RWPE1 (cell line): ENCODE results near the gene VPS37C.
"Not testable (repeated sequence)": the region's sequence is repeated elsewhere in the genome, so short reads cannot be mapped to it uniquely, and the experiment has no call there.

ENCODE experiments used
- CTCF ChIA-PET: fragments of 350-600 bp; sonication (Branson Sonifier 250); formaldehyde crosslinking; extraction: SDS; loops from one replicate; lab custom pipeline; 2021; lab: Yijun Ruan, JAX
- POLR2A ChIA-PET: fragments of 400-600 bp; formaldehyde crosslinking; extraction: SDS; loops from one replicate; lab custom pipeline; 2020; ENCODE audit warnings: antibody characterized with exemption; ENCODE audit not compliant: low non-redundant PET; lab: Yijun Ruan, JAX
- DNase-seq: peaks from one replicate; pipeline ENCODE4 v3.0.0; 2012; ENCODE audit warnings: low spot score
- H3K27ac ChIP-seq: fragments of 450-650 bp; 2 replicates; pipeline ENCODE4 v1.5.1; 2017
- CTCF ChIP-seq: fragments of 450-650 bp; conservative IDR thresholded peaks from 2 replicates; pipeline ENCODE4 v1.5.1; 2017; ENCODE audit warnings: low read depth, mild to moderate bottlenecking

The VPS37C gene

DNA sequence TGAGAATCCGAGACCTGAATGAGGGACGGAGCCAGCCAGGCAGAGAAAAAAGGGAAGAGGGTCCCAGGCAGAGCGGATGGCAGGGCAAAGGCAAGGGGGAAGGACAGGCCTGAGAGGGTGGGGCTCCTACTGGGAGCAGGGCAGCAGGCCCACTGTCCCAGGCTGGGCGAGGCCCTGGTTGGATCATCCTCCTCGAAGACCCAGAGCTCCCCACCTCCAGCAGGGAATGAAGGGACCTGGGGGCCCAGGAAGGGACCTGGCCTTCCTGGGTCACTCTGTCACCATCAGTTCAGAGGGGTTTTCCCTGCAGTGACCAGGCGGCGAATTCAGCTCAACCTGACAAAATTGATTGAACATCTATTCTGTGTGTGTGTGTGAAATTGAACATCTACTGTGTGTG, 54.9 kb downstream of the VPS37C start:
- CTCF ChIA-PET: no interaction called here
- POLR2A ChIA-PET: no interaction called here
- no peak for DNase-seq

DNA sequence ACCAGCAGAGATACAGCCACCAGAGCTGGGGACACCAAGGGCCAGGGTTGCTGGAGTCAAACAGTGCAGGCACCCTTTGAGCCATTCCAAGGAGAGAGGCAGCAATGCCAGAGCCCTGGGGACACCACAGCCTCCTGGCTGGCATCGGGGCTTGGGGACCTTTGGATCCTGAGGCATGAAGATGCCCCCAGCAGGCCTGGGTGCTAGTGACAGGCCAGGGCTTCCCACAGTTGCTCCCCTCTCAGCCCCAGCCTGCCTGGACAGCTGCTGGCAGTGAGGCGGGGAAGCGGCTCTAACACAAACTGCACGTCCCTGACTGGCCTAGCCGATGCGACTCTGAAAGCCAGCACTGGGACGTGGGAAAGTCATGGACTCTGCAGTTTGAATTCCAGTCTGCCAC, 56.3 kb downstream of the VPS37C start:
- H3K27ac ChIP-seq: no peak overlapping the region
- ChIA-PET CTCF (interaction anchor here (0.6 kb wide), 1 partner anchor 83 kb away, joined by 3 read pairs; no protein-coding TSS in a partner anchor), POLR2A (no interaction called here)
- no peak for TF ChIP-seq CTCF
- no peak for DNase-seq

More for the DNA sequence above, 54.9 kb downstream of the VPS37C start:
- no peak for TF ChIP-seq CTCF
- no peak overlapping the region for H3K27ac ChIP-seq

DNA sequence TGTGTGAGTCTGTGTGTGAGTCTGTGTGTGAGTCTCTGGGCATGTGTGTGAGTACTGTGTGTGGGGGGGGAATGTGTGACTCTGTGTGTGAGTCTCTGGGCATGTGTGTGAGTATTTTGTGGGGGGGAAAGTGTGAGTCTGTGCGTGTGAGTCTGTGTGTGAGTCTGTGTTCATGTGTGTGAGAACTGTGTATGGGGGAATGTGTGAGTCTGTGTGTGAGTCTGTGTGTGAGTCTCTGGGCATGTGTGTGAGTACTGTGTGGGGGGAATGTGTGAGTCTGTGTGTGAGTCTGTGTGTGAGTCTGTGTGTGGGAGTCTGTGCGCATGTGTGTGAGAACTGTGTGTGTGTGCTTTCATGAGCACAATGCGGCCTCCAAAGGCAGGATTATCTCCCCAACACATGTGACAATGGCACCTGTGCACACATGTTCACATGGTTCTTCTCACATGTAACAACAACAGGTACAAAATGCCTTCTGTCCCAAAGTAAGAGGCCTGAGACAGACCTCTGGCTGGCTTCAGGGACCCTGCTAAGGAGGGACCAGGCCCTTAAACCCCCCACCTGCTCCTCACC, 57.3 kb downstream of the VPS37C start:
- ChIA-PET POLR2A (no interaction called here), CTCF (interaction anchor here (0.5 kb wide), 1 partner anchor 194 kb away, joined by 3 read pairs; no protein-coding TSS in a partner anchor)
- no peak for TF ChIP-seq CTCF
- DNase-seq: no peak
- no peak overlapping the region for H3K27ac ChIP-seq

GRCh38 chr11:61102667-61103571, 58.3 kb downstream of the VPS37C start:
- no peak for DNase-seq
- no peak for TF ChIP-seq CTCF
- no peak overlapping the region for H3K27ac ChIP-seq
- CTCF ChIA-PET: no interaction called here
- POLR2A ChIA-PET: no interaction called here

GRCh38 chr11:61098778-61099177, 62.4 kb downstream of the VPS37C start:
- POLR2A ChIA-PET: no interaction called here
- DNase-seq: no peak
- no peak overlapping the region for H3K27ac ChIP-seq
- no peak for TF ChIP-seq CTCF
- CTCF ChIA-PET: no interaction called here

DNA sequence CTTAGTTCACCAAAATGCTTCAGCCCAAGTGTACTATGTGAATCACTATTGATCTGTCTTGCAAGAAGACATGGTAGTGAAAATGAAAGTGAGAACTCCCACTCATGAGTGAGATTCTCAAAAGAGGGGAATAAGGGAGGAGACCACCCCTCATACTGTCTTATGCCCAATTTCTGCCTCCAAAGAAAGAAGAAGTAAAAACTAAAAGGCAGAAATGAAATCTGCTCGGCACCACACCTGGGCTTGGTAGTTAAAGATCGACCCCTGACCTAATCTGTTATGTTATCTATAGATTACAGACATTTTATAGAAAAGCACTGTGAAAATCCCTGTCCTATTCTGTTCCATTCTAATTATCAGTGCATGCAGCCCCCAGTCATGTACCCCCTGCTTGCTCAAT, 63.0 kb downstream of the VPS37C start:
- DNase-seq, POLR2A ChIA-PET, H3K27ac ChIP-seq, CTCF ChIA-PET: not testable (repeated sequence)

DNA sequence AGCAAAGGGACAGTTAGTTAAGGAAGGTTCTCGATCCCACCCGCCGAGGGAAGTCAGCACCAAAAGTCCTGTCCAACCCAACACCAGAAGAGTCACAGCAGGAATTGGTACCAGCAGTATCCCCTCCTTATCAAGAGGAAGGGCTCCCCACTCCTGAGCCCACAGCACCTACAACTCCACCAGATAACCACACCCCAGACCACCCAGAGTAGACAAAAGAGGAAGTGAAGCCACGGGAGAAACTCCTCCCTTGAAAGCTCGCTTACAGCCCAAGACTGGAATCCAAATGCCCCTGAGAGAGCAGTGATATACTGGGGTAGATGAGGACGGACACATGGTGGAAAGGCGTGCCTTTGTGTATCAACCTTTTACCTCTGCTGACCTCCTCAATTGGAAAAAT, 66.2 kb downstream of the VPS37C start:
- ChIA-PET CTCF (no interaction called here), POLR2A (no interaction called here)
- H3K27ac ChIP-seq: no peak overlapping the region
- DNase-seq: no peak
- no peak for TF ChIP-seq CTCF

DNA sequence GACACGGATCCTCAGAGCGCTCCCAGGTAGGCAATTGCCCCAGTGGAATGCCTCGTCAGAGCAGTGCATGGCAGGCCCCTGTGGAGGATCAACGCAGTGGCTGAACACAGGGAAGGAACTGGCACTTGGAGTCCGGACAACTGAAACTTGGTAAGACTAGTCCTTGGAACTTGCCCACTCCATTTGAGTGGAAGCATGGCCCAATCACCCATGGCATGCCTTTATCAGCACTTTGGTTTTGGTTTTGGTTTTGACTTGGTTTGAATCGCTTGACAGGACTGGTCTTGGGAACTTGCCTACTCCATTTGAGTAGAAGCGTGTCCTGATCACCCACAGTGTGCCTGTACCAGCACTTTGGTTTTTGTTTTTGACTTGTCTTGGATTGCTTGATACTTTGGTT, 67.1 kb downstream of the VPS37C start:
- DNase-seq, CTCF ChIA-PET, POLR2A ChIA-PET, H3K27ac ChIP-seq: not testable (repeated sequence)
